Parathyroid adenoma (tissue), 2 donors: ENCODE results near the gene SELL.
"Not testable (repeated sequence)": the region's sequence is repeated elsewhere in the genome, so short reads cannot be mapped to it uniquely, and the experiment has no call there.

Experiments used
- H2AFZ ChIP-seq: fragments of 300-600 bp; sonication (generic); one replicate; pipeline ENCODE4 v1.7.0; 2017; ENCODE audit warnings: antibody characterized with exemption, mild to moderate bottlenecking
- H3K27ac ChIP-seq: fragments of 300-600 bp; sonication (generic); one replicate; pipeline ENCODE4 v1.7.0; 2017
- H3K27me3 ChIP-seq: fragments of 300-600 bp; sonication (generic); one replicate; pipeline ENCODE4 v1.7.0; 2017; ENCODE audit warnings: low read length; ENCODE audit not compliant: control insufficient read depth, insufficient read depth
- H3K36me3 ChIP-seq: fragments of 300-600 bp; sonication (generic); one replicate; pipeline ENCODE4 v1.7.0; 2017; ENCODE audit warnings: low read length; ENCODE audit not compliant: control insufficient read depth, insufficient read depth
- H3K4me1 ChIP-seq: fragments of 300-600 bp; sonication (generic); one replicate; pipeline ENCODE4 v1.7.0; 2017; ENCODE audit warnings: control low read depth
- H3K4me2 ChIP-seq: fragments of 300-600 bp; sonication (generic); one replicate; pipeline ENCODE4 v1.7.0; 2017; ENCODE audit warnings: low read length
- H3K4me3 ChIP-seq: fragments of 300-600 bp; sonication (generic); one replicate; pipeline ENCODE4 v1.7.0; 2017; ENCODE audit warnings: low read depth, low read length
- H3K79me2 ChIP-seq: fragments of 300-600 bp; sonication (generic); one replicate; pipeline ENCODE4 v1.7.0; 2017; ENCODE audit warnings: control low read depth
- H3K9ac ChIP-seq: fragments of 300-600 bp; sonication (generic); one replicate; pipeline ENCODE4 v1.7.0; 2017; ENCODE audit warnings: mild to moderate bottlenecking
- H3K9me3 ChIP-seq: fragments of 300-600 bp; sonication (generic); one replicate; pipeline ENCODE4 v1.7.0; 2017; ENCODE audit warnings: low read length; ENCODE audit not compliant: control insufficient read depth
- TF ChIP-seq, protein P1 (sequence below): fragments of 300-600 bp; sonication (generic); IDR thresholded peaks from one replicate; pipeline ENCODE4 v1.7.0; 2017; ENCODE audit warnings: antibody characterized with exemption, mild to moderate bottlenecking
- donor health status: primary hyperparathyroidism.

SELL gene

GRCh38 chr1:169679692-169680091, 31.7 kb downstream of the SELL start:
- Histone ChIP-seq H3K27ac (no peak overlapping the region), H3K79me2 (no peaks in the 10 kb centered on the region), H2AFZ (no peak overlapping the region), H3K4me1 (no peaks in the 10 kb centered on the region), H3K27me3 (no peaks in the 10 kb centered on the region), H3K36me3 (no peaks in the 10 kb centered on the region), H3K4me3 (no peak overlapping the region), H3K9me3 (no peaks in the 10 kb centered on the region), H3K4me2 (no peak overlapping the region), H3K9ac (no peak overlapping the region)
- TF ChIP-seq, protein P1, sequence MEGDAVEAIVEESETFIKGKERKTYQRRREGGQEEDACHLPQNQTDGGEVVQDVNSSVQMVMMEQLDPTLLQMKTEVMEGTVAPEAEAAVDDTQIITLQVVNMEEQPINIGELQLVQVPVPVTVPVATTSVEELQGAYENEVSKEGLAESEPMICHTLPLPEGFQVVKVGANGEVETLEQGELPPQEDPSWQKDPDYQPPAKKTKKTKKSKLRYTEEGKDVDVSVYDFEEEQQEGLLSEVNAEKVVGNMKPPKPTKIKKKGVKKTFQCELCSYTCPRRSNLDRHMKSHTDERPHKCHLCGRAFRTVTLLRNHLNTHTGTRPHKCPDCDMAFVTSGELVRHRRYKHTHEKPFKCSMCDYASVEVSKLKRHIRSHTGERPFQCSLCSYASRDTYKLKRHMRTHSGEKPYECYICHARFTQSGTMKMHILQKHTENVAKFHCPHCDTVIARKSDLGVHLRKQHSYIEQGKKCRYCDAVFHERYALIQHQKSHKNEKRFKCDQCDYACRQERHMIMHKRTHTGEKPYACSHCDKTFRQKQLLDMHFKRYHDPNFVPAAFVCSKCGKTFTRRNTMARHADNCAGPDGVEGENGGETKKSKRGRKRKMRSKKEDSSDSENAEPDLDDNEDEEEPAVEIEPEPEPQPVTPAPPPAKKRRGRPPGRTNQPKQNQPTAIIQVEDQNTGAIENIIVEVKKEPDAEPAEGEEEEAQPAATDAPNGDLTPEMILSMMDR, result no peak

DNA sequence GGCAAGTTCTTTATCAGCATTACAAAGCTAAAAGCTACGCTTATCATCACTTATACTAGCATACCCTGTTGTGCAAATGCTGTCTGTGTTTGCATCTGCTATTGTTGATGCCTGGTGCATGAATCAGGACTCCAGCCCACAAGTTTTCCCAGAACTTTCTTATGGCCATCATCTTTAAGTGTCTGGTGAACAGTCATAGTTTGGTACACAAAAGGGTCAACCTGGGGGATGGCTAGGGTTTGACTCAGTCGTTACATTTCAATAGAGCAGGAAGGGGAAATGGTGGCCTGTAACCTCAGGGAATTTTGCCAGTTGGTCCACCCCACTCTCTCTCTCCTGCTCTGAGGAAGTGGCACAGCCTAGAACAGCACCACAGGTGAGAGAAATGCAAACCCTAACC, 35.4 kb downstream of the SELL start:
- H2AFZ ChIP-seq, result no peak overlapping the region
- TF ChIP-seq, protein P1, result no peak
- H3K79me2 ChIP-seq, result no peaks in the 10 kb centered on the region
- H3K9ac ChIP-seq, result no peak overlapping the region
- H3K4me3 ChIP-seq, result no peak overlapping the region
- H3K36me3 ChIP-seq, result no peaks in the 10 kb centered on the region
- H3K4me1 ChIP-seq, result no peaks in the 10 kb centered on the region
- H3K27ac ChIP-seq, result no peak overlapping the region
- H3K4me2 ChIP-seq, result no peak overlapping the region
- H3K27me3 ChIP-seq, result no peaks in the 10 kb centered on the region
- H3K9me3 ChIP-seq, result no peaks in the 10 kb centered on the region

- Histone ChIP-seq H2AFZ (no peak overlapping the region), H3K4me1 (no peaks in the 10 kb centered on the region), H3K4me2 (no peak overlapping the region), H3K4me3 (no peak overlapping the region), H3K27me3 (no peaks in the 10 kb centered on the region), H3K9me3 (no peaks in the 10 kb centered on the region), H3K27ac (no peak overlapping the region), H3K9ac (no peak overlapping the region), H3K79me2 (no peaks in the 10 kb centered on the region), H3K36me3 (no peaks in the 10 kb centered on the region)
- TF ChIP-seq, protein P1, result no peak
Observed at GRCh38 chr1:169670836-169671235, 40.6 kb downstream of the SELL start.

DNA sequence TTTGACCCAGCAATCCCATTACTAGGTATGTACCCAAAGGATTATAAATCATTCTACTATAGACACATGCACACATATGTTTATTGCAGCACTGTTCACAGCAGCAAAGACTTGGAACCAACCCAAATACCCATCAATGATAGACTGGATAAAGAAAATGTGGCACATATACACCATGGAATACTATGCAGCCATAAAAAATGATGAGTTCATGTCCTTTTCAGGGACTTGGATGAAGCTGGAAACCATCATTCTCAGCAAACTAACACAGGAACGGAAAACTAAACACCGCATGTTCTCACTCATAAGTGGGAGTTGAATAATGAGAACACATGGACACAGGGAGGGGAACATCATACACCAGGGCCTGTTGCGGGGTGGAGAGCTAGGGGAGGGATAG, 41.2 kb downstream of the SELL start:
- not testable (repeated sequence) for H3K4me3 ChIP-seq, H3K9ac ChIP-seq, H3K4me2 ChIP-seq, H3K36me3 ChIP-seq, H3K27ac ChIP-seq, H3K9me3 ChIP-seq, H3K27me3 ChIP-seq, H3K79me2 ChIP-seq, H3K4me1 ChIP-seq, H2AFZ ChIP-seq

DNA sequence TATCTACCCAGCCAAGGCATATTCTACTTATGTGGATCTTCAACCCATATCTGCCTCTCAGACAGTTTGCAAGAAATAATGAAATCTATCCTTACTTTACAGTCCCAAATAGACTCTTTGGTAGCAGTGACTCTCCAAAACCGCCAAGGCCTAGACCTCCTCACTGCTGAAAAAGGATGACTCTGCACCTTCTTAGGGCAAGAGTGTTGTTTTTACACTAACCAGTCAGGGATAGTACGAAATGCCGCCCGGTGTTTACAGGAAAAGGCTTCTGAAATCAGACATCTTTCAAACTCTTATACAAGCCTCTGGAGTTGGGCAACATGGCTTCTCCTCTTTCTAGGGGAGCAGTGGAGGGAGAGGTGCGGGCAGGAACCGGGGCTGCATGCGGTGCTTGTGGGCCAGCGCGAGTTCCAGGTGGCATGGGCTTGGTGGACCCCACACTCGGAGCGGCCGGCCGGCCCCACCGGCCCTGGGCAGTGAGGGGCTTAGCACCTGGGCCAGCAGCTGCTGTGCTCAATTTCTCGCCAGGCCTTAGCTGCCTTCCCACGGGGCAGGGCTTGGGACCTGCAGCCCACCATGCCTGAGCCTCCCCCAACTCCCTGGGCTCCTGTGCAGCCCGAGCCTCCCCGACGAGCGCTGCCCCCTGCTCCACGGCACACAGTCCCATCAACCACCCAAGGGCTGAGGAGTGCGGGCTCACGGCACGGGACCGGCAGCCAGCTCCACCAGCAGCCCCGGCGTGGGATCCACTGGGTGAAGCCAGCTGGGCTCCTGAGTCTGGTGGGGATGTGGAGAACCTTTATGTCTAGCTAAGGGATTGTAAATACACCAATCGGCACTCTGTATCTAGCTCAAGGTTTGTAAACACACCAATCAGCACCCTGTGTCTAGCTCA, 43.5 kb downstream of the SELL start:
- not testable (repeated sequence) for H3K4me3 ChIP-seq, H3K9ac ChIP-seq, H3K9me3 ChIP-seq, H3K27me3 ChIP-seq, H3K4me1 ChIP-seq, H3K4me2 ChIP-seq, H3K27ac ChIP-seq, H2AFZ ChIP-seq, H3K79me2 ChIP-seq, H3K36me3 ChIP-seq

- H2AFZ ChIP-seq, H3K27ac ChIP-seq, H3K36me3 ChIP-seq, H3K79me2 ChIP-seq, H3K27me3 ChIP-seq, H3K4me3 ChIP-seq, H3K4me1 ChIP-seq, H3K9me3 ChIP-seq, H3K4me2 ChIP-seq, H3K9ac ChIP-seq: not testable (repeated sequence)
Observed at GRCh38 chr1:169667227-169667639, 44.2 kb downstream of the SELL start.

DNA sequence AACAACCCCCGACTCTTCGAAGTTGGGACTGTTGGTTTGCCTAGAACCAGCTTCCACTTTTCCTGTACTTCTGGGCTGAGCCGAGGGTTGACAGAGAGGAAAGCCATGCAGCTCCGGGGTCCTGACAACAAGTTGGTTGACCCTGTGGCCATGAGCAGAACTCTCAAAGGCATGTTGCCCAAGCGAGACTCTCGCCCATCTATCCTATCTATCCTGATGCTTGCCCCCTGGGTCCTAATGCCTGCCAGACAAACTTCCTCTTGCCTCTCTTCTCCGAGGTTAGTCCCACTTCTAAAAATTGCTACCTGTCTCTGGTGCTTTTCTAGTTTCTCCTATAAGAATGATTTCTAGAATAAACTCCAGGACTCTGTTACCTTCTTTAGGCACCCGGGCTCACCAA, 48.7 kb downstream of the SELL start:
- H3K27me3 ChIP-seq, H3K4me3 ChIP-seq, H3K4me1 ChIP-seq, H3K4me2 ChIP-seq, H3K9ac ChIP-seq, H3K27ac ChIP-seq, H3K36me3 ChIP-seq, H3K9me3 ChIP-seq, H3K79me2 ChIP-seq, H2AFZ ChIP-seq: not testable (repeated sequence)

- H3K4me3 ChIP-seq, H3K27ac ChIP-seq, H3K27me3 ChIP-seq, H3K9ac ChIP-seq, H2AFZ ChIP-seq, H3K79me2 ChIP-seq, H3K36me3 ChIP-seq, H3K4me1 ChIP-seq, H3K4me2 ChIP-seq, H3K9me3 ChIP-seq: not testable (repeated sequence)
Observed at GRCh38 chr1:169661066-169661465, 50.4 kb downstream of the SELL start.

GRCh38 chr1:169658777-169659176, 52.6 kb downstream of the SELL start:
- H3K27ac ChIP-seq, result not testable (repeated sequence)

More at GRCh38 chr1:169658777-169659176, 52.6 kb downstream of the SELL start:
- not testable (repeated sequence) for H3K4me3 ChIP-seq, H2AFZ ChIP-seq, H3K9ac ChIP-seq, H3K4me2 ChIP-seq, H3K4me1 ChIP-seq, H3K79me2 ChIP-seq, H3K9me3 ChIP-seq, H3K27me3 ChIP-seq, H3K36me3 ChIP-seq
